ENCODE measurements around the gene CDCP1.

DNA sequence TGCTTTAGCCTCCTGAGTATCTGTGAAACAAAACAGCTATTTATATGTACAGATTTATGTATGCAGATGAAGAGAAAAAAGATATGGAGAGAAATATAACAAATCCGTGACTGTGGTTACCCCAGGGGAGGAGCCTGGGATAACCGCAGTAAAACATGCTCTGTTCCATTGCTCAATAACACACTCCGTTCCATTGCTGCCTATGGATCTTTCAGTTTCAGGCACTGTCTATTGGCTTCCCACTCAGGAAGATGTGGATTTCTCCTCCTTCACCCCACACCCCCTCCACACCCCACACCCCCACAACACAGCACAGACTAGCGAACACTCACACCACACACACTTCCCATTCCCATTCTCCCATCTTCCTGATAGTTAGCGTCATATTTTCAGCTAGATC, 47.9 kb downstream of the CDCP1 start:
- TF ChIP-seq, protein P1, sequence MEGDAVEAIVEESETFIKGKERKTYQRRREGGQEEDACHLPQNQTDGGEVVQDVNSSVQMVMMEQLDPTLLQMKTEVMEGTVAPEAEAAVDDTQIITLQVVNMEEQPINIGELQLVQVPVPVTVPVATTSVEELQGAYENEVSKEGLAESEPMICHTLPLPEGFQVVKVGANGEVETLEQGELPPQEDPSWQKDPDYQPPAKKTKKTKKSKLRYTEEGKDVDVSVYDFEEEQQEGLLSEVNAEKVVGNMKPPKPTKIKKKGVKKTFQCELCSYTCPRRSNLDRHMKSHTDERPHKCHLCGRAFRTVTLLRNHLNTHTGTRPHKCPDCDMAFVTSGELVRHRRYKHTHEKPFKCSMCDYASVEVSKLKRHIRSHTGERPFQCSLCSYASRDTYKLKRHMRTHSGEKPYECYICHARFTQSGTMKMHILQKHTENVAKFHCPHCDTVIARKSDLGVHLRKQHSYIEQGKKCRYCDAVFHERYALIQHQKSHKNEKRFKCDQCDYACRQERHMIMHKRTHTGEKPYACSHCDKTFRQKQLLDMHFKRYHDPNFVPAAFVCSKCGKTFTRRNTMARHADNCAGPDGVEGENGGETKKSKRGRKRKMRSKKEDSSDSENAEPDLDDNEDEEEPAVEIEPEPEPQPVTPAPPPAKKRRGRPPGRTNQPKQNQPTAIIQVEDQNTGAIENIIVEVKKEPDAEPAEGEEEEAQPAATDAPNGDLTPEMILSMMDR (IDR thresholded peaks at IDR 0.05), result no peak
- TF ChIP-seq POLR2AphosphoS5 (IDR thresholded peaks at IDR 0.05), result no peak
- TF ChIP-seq POLR2A (IDR thresholded peaks at IDR 0.05), result no peak
- no peak for TF ChIP-seq EP300 (IDR thresholded peaks at IDR 0.05)

Data from gastroesophageal sphincter (tissue), 3 donors.